Pancreas (tissue), 10 donors: ENCODE measurements around the gene SLC18A3. TPM values are rescaled to one million over a fixed set of nuclear protein-coding genes. Genes with fewer than 3 reads are reported as not detected.

Experiments
- ATAC-seq, 4 donors: fragments of 200-7000 bp; cut with Tn5 transposase; one replicate each; pipeline versions ENCODE4 v1.8.0 to v1.9.1; 2020; ENCODE audit warnings: mild to moderate bottlenecking in 4 of 4, moderate library complexity in 4 of 4
- DNase-seq, 6 donors: peaks; one replicate each; pipeline ENCODE4 v3.0.0-alpha.2; 2020
- FAIRE-seq: peaks from 2 replicates; lab custom pipeline; 2012; peaks lifted over from hg19 to GRCh38; lab: Jason Lieb, UNC
- H3K27ac ChIP-seq, 4 donors: fragments of 200-600 bp; sonication (generic); 1 replicate in 3 of 4; 2 replicates in 1 of 4; pipeline versions ENCODE4 v1.5.0 to v1.8.0; 2020
- H3K27me3 ChIP-seq, 4 donors: fragments of 200-600 bp; one replicate each; pipeline ENCODE4 v1.8.0; 2021
- H3K36me3 ChIP-seq, 3 donors: fragments of 200-600 bp; sonication (generic) in 1 of 3; one replicate each; pipeline versions ENCODE4 v1.5.0 to v1.8.0; 2020 to 2021
- H3K4me1 ChIP-seq, 3 donors: fragments of 200-600 bp; one replicate each; pipeline ENCODE4 v1.8.0; 2021
- H3K4me3 ChIP-seq, 4 donors: fragments of 200-600 bp; sonication (generic) in 2 of 4; one replicate each; pipeline versions ENCODE4 v1.5.0 to v1.8.0; 2020 to 2021
- H3K9me3 ChIP-seq, 4 donors: fragments of 200-600 bp; one replicate each; pipeline ENCODE4 v1.8.0; 2021
- WGBS, 2 donors: extraction: QIAGEN DNeasy Blood & Tissue Kit; methylation state at CpG; one replicate each; pipeline ENCODE4 v1.1.7; 2013; 5-methylcytosine and 5-hydroxymethylcytosine counted together
- intact Hi-C, 3 donors: fragments of 100-400 bp; cut with DNase I; formaldehyde crosslinking; loops; one replicate each; pipeline versions ENCODE4 v1.11.1 to v1.14.2; 2022
- polyA plus RNA-seq, 2 donors: library from polyadenylated mRNA; stranded (reverse); fragments of 200-250 nt; gene quantifications; one replicate each; pipeline ENCODE4 v1.2.3, GENCODE V29; 2013
- total RNA-seq, 6 donors: library from RNA; stranded (reverse); fragmentation: NEBNext Ultra II Directional in 4 of 6; extraction: Animal tissue kit (Norgen Biotek cat#: 25700) in 4 of 6; gene quantifications; one replicate each; pipeline versions ENCODE4 v1.2.1 to v1.2.4, GENCODE V29; 2021 to 2023
- TF ChIP-seq, protein P1 (sequence below), 4 donors: fragments of 200-600 bp; sonication (generic) in 3 of 4; IDR thresholded peaks; one replicate each; pipeline versions ENCODE4 v1.5.0 to v1.8.0; 2021; ENCODE audit warnings: antibody characterized with exemption in 4 of 4
- donor health status: healthy with polysubstance abuse.
- donor health status: DM: no; HTN: no; CAD: no; lungs with moderate emphysema.
- donor health status: DM: no; HTN: no; CAD: no.
- donor health status: control.
- donor health status: control.
- donor health status: Bipolar disorder and iron deficiency.
- donor health status: DM: yes; HTN: yes; CAD: no.
- donor health status: DM: no; HTN: no; CAD: no.
- donor health status: DM: no; HTN: no; CAD: no.
- donor health status: DM: yes; HTN: yes; CAD: no.

Gene SLC18A3
- total and polyA plus RNA-seq, 8 donors: 0.09 to 0.47 TPM; not detected in 6

DNA sequence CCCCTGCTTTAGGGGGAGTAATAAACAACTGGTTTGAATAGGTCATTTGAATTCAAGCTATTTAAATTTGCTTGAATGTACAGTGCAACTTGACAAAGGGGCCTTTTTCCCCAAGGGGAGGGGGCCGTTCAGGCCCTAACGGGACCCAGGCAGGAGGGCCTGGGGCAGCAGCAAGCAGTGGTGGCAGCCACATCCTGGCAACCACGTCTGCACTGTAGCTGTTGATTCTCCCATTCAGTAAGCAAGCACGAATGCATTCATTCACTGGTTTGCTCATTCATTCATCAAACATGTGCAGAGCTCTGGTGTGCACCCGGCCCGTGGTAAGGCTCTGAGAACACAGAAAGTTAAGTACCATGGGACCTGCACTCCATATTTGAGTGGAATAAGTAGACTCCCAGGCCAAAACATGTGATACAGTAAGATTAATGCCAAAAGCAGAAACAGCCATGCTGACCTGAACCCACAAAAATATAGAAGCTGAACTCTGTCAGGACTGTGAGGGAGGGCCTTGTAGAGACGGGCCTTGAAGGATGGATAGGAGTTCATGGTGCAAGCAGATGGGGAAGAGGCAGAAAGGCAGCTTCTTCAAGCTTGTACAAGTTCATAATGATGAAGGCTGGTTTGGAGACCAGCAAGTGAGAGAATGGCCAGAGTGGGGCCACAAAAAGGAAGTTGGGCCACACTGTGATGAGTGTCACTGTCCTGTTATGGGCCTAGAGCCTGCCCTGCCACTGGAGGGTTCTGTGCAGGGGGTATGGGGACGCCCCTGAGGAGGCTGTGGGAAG is 40.0 kb downstream of the SLC18A3 start:
- FAIRE-seq (no peak), ATAC-seq (no peak), DNase-seq (no peak)
- TF ChIP-seq, protein P1, sequence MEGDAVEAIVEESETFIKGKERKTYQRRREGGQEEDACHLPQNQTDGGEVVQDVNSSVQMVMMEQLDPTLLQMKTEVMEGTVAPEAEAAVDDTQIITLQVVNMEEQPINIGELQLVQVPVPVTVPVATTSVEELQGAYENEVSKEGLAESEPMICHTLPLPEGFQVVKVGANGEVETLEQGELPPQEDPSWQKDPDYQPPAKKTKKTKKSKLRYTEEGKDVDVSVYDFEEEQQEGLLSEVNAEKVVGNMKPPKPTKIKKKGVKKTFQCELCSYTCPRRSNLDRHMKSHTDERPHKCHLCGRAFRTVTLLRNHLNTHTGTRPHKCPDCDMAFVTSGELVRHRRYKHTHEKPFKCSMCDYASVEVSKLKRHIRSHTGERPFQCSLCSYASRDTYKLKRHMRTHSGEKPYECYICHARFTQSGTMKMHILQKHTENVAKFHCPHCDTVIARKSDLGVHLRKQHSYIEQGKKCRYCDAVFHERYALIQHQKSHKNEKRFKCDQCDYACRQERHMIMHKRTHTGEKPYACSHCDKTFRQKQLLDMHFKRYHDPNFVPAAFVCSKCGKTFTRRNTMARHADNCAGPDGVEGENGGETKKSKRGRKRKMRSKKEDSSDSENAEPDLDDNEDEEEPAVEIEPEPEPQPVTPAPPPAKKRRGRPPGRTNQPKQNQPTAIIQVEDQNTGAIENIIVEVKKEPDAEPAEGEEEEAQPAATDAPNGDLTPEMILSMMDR (IDR thresholded peaks at IDR 0.05): no peak
- intact Hi-C loops: no loop called here
- Histone ChIP-seq H3K4me1 (no peaks in the 10 kb centered on the region), H3K4me3 (no peak overlapping the region), H3K27me3 (no peaks in the 10 kb centered on the region), H3K27ac (no peak overlapping the region), H3K36me3 (no peaks in the 10 kb centered on the region), H3K9me3 (no peaks in the 10 kb centered on the region)
- WGBS, 2 donors: 34 to 37% methylated on average over 8 of the region's 8 CpGs

DNA sequence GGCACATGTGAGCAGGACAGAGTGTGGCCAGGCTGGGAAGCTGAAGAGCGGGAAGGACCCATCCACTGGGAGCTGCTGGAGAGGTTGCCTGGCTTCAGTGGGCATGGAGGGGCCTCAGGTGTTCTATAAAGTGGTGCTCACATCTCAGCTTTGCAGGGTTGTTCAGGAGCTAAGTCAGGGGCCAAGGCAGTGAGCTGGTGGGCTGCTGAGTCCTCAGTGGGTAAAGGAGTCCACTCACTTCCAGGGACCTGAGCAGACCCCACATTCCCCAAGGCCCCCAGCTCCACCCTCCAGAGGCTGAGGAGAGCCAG is 40.6 kb downstream of the SLC18A3 start:
- intact Hi-C loops: no loop called here
- ATAC-seq (no peak), FAIRE-seq (no peak), DNase-seq (peak in 1 of 6 donors; percentile 4)
- TF ChIP-seq, protein P1 (IDR thresholded peaks at IDR 0.05): no peak
- Histone ChIP-seq H3K9me3 (no peaks in the 10 kb centered on the region), H3K4me1 (no peaks in the 10 kb centered on the region), H3K4me3 (no peak overlapping the region), H3K36me3 (no peaks in the 10 kb centered on the region), H3K27me3 (no peaks in the 10 kb centered on the region), H3K27ac (no peak overlapping the region)
- 92 to 100% methylated on average over 1 of the region's 1 CpG for WGBS, 2 donors

DNA sequence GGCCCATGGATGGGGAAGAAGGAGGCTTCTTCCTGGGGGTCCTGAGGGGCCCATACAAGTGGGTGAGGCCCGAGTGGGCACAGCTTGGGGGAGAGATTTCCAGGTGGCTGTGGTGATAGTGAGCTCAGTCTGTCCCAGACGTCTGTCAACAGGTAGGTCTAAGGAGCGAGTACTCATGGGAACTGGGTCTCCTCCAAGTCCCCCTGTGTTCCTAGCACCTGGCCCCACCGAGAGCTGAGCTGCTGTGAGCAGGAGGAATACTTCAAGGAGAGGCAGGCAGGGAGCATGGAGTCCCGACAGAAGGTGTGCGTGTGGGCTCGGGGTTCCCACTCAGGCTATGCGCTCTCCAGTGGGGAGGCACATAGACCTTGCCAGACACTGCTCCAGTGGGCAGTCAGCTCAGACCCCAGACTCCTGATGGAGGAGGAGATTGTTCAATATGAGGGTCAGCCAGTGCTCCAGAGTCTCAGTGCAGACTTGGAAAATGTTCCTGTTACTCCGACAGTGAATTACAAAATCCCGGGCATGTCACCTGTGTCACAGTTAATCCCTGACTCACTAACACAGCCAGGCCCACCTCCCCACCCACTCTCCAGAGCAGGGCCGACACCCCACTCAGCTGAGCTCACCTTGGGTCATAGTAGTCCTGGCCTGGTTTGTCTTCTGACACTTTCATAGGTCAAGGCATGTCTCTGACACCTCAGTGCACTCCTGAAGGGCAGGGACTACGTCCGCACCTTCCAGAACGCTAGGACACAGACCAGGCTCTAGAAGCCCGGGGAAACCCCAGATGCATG is 41.1 kb downstream of the SLC18A3 start:
- Histone ChIP-seq H3K27me3 (no peaks in the 10 kb centered on the region), H3K27ac (no peak overlapping the region), H3K4me1 (no peaks in the 10 kb centered on the region), H3K4me3 (no peak overlapping the region), H3K36me3 (no peaks in the 10 kb centered on the region), H3K9me3 (no peaks in the 10 kb centered on the region)
- peak in 1 of 6 donors; percentile 2 for DNase-seq
- TF ChIP-seq, protein P1 (IDR thresholded peaks at IDR 0.05): no peak
- ATAC-seq: no peak
- WGBS, 2 donors: 66 to 72% methylated on average over 15 of the region's 15 CpGs
- intact Hi-C loops: no loop called here
- no peak for FAIRE-seq

DNA sequence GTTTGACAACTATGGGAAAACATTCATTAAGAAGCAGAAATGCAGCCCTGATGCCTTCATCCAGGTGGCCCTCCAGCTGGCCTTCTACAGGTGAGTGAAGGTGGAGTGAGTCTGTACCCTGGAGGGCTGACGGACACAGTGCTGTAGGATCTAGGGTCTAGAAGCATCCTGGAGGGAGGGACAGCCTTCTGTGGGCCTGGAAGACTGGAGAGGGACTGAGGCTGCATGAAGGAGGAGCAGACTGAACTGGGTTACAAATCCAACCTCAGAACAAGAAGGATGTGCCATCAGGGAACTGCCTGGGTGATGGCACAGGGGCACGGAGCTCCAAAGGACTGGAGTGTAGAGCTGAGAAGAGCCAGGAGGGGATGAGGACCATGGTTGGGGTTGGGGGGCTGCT is 41.8 kb downstream of the SLC18A3 start:
- ATAC-seq (no peak), DNase-seq (peak in 1 of 6 donors; percentile 0), FAIRE-seq (no peak)
- H3K27ac ChIP-seq: no peak overlapping the region
- H3K4me3 ChIP-seq: no peak overlapping the region
- no peaks in the 10 kb centered on the region for H3K9me3 ChIP-seq
- intact Hi-C loops: no loop called here
- TF ChIP-seq, protein P1 (IDR thresholded peaks at IDR 0.05): no peak
- no peaks in the 10 kb centered on the region for H3K4me1 ChIP-seq
- no peaks in the 10 kb centered on the region for H3K27me3 ChIP-seq
- WGBS, 2 donors: 54 to 55% methylated on average over 2 of the region's 2 CpGs
- no peaks in the 10 kb centered on the region for H3K36me3 ChIP-seq
